ENCODE measurements around the gene ZNF311. TPM values are rescaled to one million over a fixed set of nuclear protein-coding genes. Genes with fewer than 3 reads are reported as not detected.

Gene ZNF311
- total and polyA plus RNA-seq, 9 of the 15 experiments (the other 6 are each of a cell fraction or from before 2014, with no cell fraction given), result 5.1 to 10.0 (median 7.5) TPM

DNA sequence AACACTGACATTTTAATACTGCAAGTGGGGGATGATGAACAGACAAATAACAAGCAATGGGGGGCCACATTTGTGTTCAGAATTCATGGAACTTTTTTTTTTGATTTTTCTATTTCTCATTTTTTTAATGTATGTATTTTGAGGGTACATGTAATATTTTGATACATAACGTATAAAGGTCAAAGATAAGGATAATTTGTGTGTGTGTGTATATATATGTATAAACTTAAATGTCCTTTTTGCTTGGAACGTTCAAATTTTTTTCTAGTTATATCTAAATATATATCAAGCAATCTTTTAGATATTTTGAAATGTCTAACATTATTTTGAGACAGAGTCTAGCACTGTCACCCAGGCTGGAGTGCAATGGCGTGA lies 12.3 kb upstream of the ZNF311 start:
- WGBS (ENCODE audit: insufficient coverage, low coverage, missing lambda C conversion rate), result 16% methylated on average over 3 of the region's 3 CpGs
- no peaks in the 10 kb centered on the region for H4K20me1 ChIP-seq (replicated peaks; ENCODE audit: control insufficient read depth, insufficient read depth, low read length)
- TF ChIP-seq, protein P1, sequence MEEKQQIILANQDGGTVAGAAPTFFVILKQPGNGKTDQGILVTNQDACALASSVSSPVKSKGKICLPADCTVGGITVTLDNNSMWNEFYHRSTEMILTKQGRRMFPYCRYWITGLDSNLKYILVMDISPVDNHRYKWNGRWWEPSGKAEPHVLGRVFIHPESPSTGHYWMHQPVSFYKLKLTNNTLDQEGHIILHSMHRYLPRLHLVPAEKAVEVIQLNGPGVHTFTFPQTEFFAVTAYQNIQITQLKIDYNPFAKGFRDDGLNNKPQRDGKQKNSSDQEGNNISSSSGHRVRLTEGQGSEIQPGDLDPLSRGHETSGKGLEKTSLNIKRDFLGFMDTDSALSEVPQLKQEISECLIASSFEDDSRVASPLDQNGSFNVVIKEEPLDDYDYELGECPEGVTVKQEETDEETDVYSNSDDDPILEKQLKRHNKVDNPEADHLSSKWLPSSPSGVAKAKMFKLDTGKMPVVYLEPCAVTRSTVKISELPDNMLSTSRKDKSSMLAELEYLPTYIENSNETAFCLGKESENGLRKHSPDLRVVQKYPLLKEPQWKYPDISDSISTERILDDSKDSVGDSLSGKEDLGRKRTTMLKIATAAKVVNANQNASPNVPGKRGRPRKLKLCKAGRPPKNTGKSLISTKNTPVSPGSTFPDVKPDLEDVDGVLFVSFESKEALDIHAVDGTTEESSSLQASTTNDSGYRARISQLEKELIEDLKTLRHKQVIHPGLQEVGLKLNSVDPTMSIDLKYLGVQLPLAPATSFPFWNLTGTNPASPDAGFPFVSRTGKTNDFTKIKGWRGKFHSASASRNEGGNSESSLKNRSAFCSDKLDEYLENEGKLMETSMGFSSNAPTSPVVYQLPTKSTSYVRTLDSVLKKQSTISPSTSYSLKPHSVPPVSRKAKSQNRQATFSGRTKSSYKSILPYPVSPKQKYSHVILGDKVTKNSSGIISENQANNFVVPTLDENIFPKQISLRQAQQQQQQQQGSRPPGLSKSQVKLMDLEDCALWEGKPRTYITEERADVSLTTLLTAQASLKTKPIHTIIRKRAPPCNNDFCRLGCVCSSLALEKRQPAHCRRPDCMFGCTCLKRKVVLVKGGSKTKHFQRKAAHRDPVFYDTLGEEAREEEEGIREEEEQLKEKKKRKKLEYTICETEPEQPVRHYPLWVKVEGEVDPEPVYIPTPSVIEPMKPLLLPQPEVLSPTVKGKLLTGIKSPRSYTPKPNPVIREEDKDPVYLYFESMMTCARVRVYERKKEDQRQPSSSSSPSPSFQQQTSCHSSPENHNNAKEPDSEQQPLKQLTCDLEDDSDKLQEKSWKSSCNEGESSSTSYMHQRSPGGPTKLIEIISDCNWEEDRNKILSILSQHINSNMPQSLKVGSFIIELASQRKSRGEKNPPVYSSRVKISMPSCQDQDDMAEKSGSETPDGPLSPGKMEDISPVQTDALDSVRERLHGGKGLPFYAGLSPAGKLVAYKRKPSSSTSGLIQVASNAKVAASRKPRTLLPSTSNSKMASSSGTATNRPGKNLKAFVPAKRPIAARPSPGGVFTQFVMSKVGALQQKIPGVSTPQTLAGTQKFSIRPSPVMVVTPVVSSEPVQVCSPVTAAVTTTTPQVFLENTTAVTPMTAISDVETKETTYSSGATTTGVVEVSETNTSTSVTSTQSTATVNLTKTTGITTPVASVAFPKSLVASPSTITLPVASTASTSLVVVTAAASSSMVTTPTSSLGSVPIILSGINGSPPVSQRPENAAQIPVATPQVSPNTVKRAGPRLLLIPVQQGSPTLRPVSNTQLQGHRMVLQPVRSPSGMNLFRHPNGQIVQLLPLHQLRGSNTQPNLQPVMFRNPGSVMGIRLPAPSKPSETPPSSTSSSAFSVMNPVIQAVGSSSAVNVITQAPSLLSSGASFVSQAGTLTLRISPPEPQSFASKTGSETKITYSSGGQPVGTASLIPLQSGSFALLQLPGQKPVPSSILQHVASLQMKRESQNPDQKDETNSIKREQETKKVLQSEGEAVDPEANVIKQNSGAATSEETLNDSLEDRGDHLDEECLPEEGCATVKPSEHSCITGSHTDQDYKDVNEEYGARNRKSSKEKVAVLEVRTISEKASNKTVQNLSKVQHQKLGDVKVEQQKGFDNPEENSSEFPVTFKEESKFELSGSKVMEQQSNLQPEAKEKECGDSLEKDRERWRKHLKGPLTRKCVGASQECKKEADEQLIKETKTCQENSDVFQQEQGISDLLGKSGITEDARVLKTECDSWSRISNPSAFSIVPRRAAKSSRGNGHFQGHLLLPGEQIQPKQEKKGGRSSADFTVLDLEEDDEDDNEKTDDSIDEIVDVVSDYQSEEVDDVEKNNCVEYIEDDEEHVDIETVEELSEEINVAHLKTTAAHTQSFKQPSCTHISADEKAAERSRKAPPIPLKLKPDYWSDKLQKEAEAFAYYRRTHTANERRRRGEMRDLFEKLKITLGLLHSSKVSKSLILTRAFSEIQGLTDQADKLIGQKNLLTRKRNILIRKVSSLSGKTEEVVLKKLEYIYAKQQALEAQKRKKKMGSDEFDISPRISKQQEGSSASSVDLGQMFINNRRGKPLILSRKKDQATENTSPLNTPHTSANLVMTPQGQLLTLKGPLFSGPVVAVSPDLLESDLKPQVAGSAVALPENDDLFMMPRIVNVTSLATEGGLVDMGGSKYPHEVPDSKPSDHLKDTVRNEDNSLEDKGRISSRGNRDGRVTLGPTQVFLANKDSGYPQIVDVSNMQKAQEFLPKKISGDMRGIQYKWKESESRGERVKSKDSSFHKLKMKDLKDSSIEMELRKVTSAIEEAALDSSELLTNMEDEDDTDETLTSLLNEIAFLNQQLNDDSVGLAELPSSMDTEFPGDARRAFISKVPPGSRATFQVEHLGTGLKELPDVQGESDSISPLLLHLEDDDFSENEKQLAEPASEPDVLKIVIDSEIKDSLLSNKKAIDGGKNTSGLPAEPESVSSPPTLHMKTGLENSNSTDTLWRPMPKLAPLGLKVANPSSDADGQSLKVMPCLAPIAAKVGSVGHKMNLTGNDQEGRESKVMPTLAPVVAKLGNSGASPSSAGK (IDR thresholded peaks at IDR 0.05), result 0 out of 2 replicates have a peak, but pooled peaks have one; percentile 23
- TF ChIP-seq KDM4B (IDR thresholded peaks at IDR 0.05; ENCODE audit: borderline replicate concordance in 2 of 2, low read depth in 1 of 2) (0 out of 4 replicates have a peak, but pooled peaks of 1 of the 2 experiments have one; percentile 62), ADNP (tag; IDR thresholded peaks at IDR 0.05) (peak; percentile 71), POLR2H (tag; IDR thresholded peaks at IDR 0.05; ENCODE audit: low read depth) (0 out of 2 replicates have a peak, but pooled peaks have one; percentile 34), NCOR1 (IDR thresholded peaks at IDR 0.05) (0 out of 2 replicates have a peak, but pooled peaks have one; percentile 20), JUND (IDR thresholded peaks at IDR 0.05; ENCODE audit: borderline replicate concordance, low read depth, low read length) (no peak), JUND (tag; IDR thresholded peaks at IDR 0.05; ENCODE audit: borderline replicate concordance, low read depth, low read length) (no peak)
- TF ChIP-seq, protein P2, sequence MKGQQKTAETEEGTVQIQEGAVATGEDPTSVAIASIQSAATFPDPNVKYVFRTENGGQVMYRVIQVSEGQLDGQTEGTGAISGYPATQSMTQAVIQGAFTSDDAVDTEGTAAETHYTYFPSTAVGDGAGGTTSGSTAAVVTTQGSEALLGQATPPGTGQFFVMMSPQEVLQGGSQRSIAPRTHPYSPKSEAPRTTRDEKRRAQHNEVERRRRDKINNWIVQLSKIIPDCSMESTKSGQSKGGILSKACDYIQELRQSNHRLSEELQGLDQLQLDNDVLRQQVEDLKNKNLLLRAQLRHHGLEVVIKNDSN (CRISPR knock-in tag; IDR thresholded peaks at IDR 0.05), result no peak
- peaks cover 5% of the 10 kb centered on the region; the same call in 1 of the 2 replicates for H3K9me3 ChIP-seq (replicated peaks; ENCODE audit: control insufficient read depth, insufficient read depth, low read depth, low read length)
- in situ Hi-C loops (cut with MboI), result loop anchor here (5.0 kb wide), 1 partner anchor 180 kb away; no protein-coding TSS in a partner anchor
- POLR2A ChIA-PET, result interaction anchor here (1.5 kb wide), 1 partner anchor 11 kb away, joined by 4 read pairs; no protein-coding TSS in a partner anchor
- H3K4me1 ChIP-seq (replicated peaks in 1 of 2; ENCODE audit: control insufficient read depth in 2 of 2, insufficient read depth in 2 of 2, low read length in 2 of 2), result peaks cover 0 to 7% of the 10 kb centered on the region in 2 experiments; a peak in 3 of 5 replicates
- CTCF ChIA-PET (ENCODE audit: low intra/inter-chr PET ratio), result interaction anchor here (0.6 to 2.8 kb wide), 13 partner anchors 29 to 726 kb away, joined by 3 to 53 read pairs (median 5); no protein-coding TSS in a partner anchor
- FAIRE-seq (no peak), DNase-seq (ENCODE audit: extremely low read depth in 1 of 4, low spot score in 3 of 4) (no peak), ATAC-seq (no peak)
- no peaks in the 10 kb centered on the region for H3K27me3 ChIP-seq (ENCODE audit: control insufficient read depth in 2 of 2, insufficient read depth in 2 of 2, low read length in 2 of 2)
- intact Hi-C loops (cut with micrococcal nuclease), result loop anchor here (1.0 to 2.0 kb wide), 5 partner anchors 63 to 572 kb away; no protein-coding TSS in a partner anchor
- peak overlapping the region; percentile 100; the same call in 1 of the 2 replicates for H3K4me2 ChIP-seq (ENCODE audit: insufficient read depth, low read length)
- H3K9ac ChIP-seq (ENCODE audit: insufficient read depth in 1 of 2, low read depth in 2 of 2, low read length in 2 of 2), result peak overlapping the region in 1 of 2 experiments; percentile 76; a peak in 1 of 4 replicates
- H3K4me3 ChIP-seq, result no peak overlapping the region
- H2AFZ ChIP-seq (ENCODE audit: low read depth, low read length), result peak overlapping the region; percentile 100
- no peaks in the 10 kb centered on the region for H3K36me3 ChIP-seq (ENCODE audit: control insufficient read depth, insufficient read depth, low read length)
- H3K79me2 ChIP-seq (ENCODE audit: control insufficient read depth, insufficient read depth, low read length), result no peaks in the 10 kb centered on the region
- H3K9me1 ChIP-seq (ENCODE audit: control insufficient read depth, insufficient read depth, low read length), result no peaks in the 10 kb centered on the region
- BruUV-seq (replicated peaks), result no TSS peak
- no peak overlapping the region for H3K27ac ChIP-seq (ENCODE audit: extremely low read depth, low read depth, low read length)
